ENCODE results near the gene SLC39A7. TPM values are rescaled to one million over a fixed set of nuclear protein-coding genes. Genes with fewer than 3 reads are reported as not detected.

Gene SLC39A7
- total and polyA plus RNA-seq, 8 donors = 9.3 to 119 (median 61.2) TPM

DNA sequence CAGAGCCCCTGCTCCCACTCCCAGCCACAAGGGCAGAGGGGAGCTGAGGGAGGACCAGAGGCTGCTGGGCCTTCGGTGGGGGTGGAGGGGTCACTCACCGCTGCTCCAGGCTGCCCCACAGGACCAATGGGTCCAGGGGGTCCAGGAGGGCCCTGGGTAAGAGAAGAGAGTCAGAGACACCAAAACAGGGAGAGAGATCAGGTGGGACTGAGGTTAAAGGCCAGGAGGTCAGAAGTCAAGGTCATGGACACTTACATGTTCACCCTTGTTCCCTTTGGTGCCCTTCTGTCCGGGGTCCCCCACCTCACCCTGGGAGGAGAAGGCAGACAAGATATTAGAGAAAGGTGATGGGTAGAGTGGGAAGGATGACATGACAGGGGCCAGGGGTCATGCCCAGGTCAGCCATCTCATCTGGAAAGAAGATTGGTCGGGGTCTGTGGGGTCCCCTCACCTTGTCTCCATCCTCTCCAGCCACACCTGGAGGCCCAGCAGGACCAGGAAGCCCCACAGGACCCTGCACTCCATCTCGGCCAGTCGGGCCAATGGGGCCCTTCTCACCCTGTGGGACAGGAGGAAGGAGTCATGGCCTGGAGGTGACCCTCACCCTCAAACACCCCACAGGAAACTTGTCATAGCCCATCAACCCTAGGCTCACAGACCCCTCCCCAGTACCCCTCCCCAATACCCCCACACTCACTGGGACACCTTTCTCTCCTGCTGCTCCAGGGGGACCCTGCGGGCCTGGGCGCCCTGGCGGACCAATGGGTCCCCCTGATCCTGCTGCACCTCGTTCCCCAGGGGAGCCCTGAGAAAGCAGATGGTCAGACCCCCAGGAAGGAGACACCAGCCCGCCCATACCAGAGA is 29.4 kb upstream of the SLC39A7 start:
- TF ChIP-seq, protein P1, sequence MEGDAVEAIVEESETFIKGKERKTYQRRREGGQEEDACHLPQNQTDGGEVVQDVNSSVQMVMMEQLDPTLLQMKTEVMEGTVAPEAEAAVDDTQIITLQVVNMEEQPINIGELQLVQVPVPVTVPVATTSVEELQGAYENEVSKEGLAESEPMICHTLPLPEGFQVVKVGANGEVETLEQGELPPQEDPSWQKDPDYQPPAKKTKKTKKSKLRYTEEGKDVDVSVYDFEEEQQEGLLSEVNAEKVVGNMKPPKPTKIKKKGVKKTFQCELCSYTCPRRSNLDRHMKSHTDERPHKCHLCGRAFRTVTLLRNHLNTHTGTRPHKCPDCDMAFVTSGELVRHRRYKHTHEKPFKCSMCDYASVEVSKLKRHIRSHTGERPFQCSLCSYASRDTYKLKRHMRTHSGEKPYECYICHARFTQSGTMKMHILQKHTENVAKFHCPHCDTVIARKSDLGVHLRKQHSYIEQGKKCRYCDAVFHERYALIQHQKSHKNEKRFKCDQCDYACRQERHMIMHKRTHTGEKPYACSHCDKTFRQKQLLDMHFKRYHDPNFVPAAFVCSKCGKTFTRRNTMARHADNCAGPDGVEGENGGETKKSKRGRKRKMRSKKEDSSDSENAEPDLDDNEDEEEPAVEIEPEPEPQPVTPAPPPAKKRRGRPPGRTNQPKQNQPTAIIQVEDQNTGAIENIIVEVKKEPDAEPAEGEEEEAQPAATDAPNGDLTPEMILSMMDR (IDR thresholded peaks at IDR 0.05) = no peak
- TF ChIP-seq POLR2A (IDR thresholded peaks at IDR 0.05) = no peak
- TF ChIP-seq EP300 (IDR thresholded peaks at IDR 0.05) = no peak
- TF ChIP-seq POLR2AphosphoS5 (IDR thresholded peaks at IDR 0.05) = no peak
- Histone ChIP-seq H3K4me3 (no peak overlapping the region), H3K9me3 (no peaks in the 10 kb centered on the region), H3K4me1 (no peaks in the 10 kb centered on the region), H3K36me3 (no peaks in the 10 kb centered on the region), H3K27ac (no peak overlapping the region), H3K27me3 (peaks cover 0 to 18% (median 6%) of the 10 kb centered on the region in 3 donors)
- 76 to 89% (median 79%) methylated on average over 9 to 11 of the region's 11 CpGs for WGBS, 5 donors
- intact Hi-C loops (cut with DNase I; ENCODE audit: low total_unique reads) = no loop called here
- DNase-seq = no peak

DNA sequence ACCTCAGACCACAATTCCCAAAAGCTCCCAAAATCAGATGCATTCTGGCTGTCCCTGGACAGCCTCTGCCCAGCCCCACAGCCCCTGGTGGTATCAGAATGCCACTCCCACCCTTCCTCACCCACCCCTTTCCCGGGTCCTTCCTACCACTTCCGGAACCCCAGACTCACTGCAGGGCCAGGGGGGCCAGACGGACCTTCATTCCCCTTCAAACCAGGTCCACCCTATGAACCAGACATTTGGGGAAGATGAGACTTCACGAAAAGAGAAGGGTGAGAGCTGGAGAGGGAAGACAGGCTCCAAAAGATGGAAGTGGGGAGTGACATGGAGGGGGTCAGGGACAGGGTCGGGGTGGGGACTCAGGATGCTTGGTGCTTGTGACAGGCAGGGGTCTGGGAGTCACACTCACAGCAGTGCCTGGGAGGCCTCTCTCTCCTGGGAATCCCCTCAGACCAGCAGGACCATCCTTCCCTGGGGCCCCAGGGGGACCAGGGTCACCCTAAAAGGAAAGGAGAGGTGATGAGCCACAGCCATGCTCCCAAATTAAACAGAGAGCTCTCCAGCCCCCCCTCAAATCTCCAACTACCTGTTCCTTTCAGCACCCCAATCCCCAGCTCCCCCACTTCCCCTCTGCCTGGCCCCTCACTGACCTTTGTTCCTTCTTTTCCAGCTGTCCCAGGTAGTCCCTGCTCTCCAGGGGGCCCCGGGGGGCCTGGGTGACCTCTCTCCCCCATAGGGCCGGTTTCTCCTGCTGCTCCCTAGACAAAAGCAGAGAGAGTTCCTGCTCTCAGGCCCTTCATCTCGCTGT is 28.6 kb upstream of the SLC39A7 start:
- Histone ChIP-seq H3K27me3 (peaks cover 0 to 18% (median 6%) of the 10 kb centered on the region in 3 donors), H3K4me3 (no peak overlapping the region), H3K9me3 (no peaks in the 10 kb centered on the region), H3K36me3 (no peaks in the 10 kb centered on the region), H3K27ac (no peak overlapping the region), H3K4me1 (no peaks in the 10 kb centered on the region)
- no peak for TF ChIP-seq POLR2A (IDR thresholded peaks at IDR 0.05)
- no peak for TF ChIP-seq EP300 (IDR thresholded peaks at IDR 0.05)
- no peak for TF ChIP-seq POLR2AphosphoS5 (IDR thresholded peaks at IDR 0.05)
- TF ChIP-seq, protein P1 (IDR thresholded peaks at IDR 0.05) = no peak
- DNase-seq = no peak
- 51 to 60% (median 58%) methylated on average over 7 to 8 of the region's 8 CpGs for WGBS, 5 donors
- intact Hi-C loops (cut with DNase I; ENCODE audit: low total_unique reads) = no loop called here

DNA sequence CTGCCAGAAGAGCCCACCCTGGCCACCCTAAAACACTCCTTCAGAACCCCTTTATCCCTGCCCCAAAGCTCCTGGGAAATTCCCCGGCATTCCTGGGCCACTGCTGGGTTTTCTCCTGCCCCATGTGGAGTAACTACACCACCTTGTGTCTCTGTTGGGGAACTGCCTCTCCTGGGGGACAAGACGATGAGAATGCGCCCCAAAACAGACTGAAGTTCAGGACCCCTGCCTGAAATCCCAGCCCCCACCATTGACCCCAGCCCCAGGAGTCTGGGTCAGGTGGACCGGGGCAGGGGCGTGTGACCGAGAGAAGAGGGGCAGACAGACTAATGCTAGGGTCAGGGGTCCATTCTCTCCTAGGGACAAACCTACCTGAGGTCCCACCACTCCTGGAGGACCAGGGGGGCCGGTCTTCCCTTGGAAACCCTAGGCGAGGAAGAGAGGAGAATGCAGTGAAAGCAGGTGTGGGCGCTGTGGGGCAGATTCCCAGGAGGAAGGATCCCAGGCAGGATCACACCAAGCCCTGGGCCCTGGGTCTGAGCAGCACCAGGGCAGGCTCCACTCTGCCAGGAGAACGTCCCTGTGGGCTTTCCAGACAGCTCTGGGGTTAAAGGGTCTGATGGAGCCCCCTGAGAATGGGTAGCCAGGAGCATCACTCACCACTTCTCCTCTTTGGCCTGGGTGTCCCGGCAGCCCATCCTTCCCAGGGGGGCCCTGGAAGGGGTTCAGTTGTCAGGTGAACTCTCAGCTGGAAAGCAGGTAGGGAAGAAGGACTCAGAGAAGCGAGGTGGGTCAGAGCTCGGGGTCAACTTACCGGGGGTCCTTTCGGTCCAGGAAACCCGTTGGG is 27.8 kb upstream of the SLC39A7 start:
- peak in 1 of 2 donors; percentile 49 for DNase-seq

More for the DNA sequence above, 27.8 kb upstream of the SLC39A7 start:
- no peaks in the 10 kb centered on the region for H3K4me1 ChIP-seq
- peaks cover 0 to 18% (median 6%) of the 10 kb centered on the region in 3 donors for H3K27me3 ChIP-seq
- intact Hi-C loops (cut with DNase I; ENCODE audit: low total_unique reads) = no loop called here
- H3K9me3 ChIP-seq = no peaks in the 10 kb centered on the region
- H3K27ac ChIP-seq = no peak overlapping the region
- TF ChIP-seq, protein P1 (IDR thresholded peaks at IDR 0.05) = peak in 5 of 7 experiments; percentile 29 to 63 (median 45)
- TF ChIP-seq POLR2AphosphoS5 (IDR thresholded peaks at IDR 0.05) = no peak
- TF ChIP-seq POLR2A (IDR thresholded peaks at IDR 0.05) = no peak
- H3K4me3 ChIP-seq = no peak overlapping the region
- no peaks in the 10 kb centered on the region for H3K36me3 ChIP-seq
- 50 to 61% (median 57%) methylated on average over 15 to 16 of the region's 16 CpGs for WGBS, 5 donors

All from stomach (tissue), 9 donors.